Measurements from ENCODE around the gene TENT4A.

Gene TENT4A

GRCh38 chr5:6804766-6805501 is 91.7 kb downstream of the TENT4A start:
- TF ChIP-seq, protein P1, sequence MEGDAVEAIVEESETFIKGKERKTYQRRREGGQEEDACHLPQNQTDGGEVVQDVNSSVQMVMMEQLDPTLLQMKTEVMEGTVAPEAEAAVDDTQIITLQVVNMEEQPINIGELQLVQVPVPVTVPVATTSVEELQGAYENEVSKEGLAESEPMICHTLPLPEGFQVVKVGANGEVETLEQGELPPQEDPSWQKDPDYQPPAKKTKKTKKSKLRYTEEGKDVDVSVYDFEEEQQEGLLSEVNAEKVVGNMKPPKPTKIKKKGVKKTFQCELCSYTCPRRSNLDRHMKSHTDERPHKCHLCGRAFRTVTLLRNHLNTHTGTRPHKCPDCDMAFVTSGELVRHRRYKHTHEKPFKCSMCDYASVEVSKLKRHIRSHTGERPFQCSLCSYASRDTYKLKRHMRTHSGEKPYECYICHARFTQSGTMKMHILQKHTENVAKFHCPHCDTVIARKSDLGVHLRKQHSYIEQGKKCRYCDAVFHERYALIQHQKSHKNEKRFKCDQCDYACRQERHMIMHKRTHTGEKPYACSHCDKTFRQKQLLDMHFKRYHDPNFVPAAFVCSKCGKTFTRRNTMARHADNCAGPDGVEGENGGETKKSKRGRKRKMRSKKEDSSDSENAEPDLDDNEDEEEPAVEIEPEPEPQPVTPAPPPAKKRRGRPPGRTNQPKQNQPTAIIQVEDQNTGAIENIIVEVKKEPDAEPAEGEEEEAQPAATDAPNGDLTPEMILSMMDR (IDR thresholded peaks at IDR 0.05; ENCODE audit: low read depth, low read length, missing control alignments), result no peak
- no peak for DNase-seq (ENCODE audit: low read depth)
- no peak overlapping the region for H3K4me3 ChIP-seq (ENCODE audit: low read depth, low read length)

- TF ChIP-seq, protein P1 (IDR thresholded peaks at IDR 0.05; ENCODE audit: low read depth, low read length, missing control alignments), result no peak
- H3K4me3 ChIP-seq (ENCODE audit: low read depth, low read length), result no peak overlapping the region
- DNase-seq (ENCODE audit: low read depth), result no peak
Measured at GRCh38 chr5:6805841-6806240, 92.6 kb downstream of the TENT4A start.
